WTC11 (cell line): ENCODE measurements around the gene PPM1A. TPM values are rescaled to one million over a fixed set of nuclear protein-coding genes. Genes with fewer than 3 reads are reported as not detected.

Source experiments
- ATAC-seq: fragments of 200-7000 bp; cut with Tn5 transposase; 2 replicates; pipeline ENCODE4 v1.10.0; 2021; ENCODE audit warnings: mild to moderate bottlenecking, moderate library complexity
- CTCF ChIA-PET: fragments of 300-600 bp; sonication (Branson Sonifier 250); formaldehyde crosslinking; loops from one replicate; lab custom pipeline; 2021; ENCODE audit warnings: antibody characterized with exemption; lab: Charles Lee
- POLR2A ChIA-PET: fragments of 350-600 bp; sonication (Branson Sonifier 250); formaldehyde crosslinking; loops from one replicate; lab custom pipeline; 2021; ENCODE audit warnings: antibody characterized with exemption; lab: Charles Lee
- DNase-seq: peaks from one replicate; pipeline ENCODE4 v3.0.0; 2021; ENCODE audit warnings: low spot score
- H3K27ac Mint-ChIP-seq: 2 replicates; pipeline ENCODE4 v1.8.0; 2021; ENCODE audit warnings: mixed read lengths
- H3K27me3 Mint-ChIP-seq: 2 replicates; pipeline ENCODE4 v1.8.0; 2021; ENCODE audit warnings: low read depth, mild to moderate bottlenecking, moderate library complexity, mixed read lengths
- H3K36me3 Mint-ChIP-seq: 2 replicates; pipeline ENCODE4 v1.8.0; 2021; ENCODE audit warnings: mixed read lengths
- H3K4me1 Mint-ChIP-seq: 2 replicates; pipeline ENCODE4 v1.8.0; 2022; ENCODE audit warnings: mixed read lengths
- H3K4me3 Mint-ChIP-seq: 2 replicates; pipeline ENCODE4 v1.8.0; 2021; ENCODE audit warnings: mild to moderate bottlenecking, moderate library complexity, mixed read lengths
- H3K9me3 Mint-ChIP-seq: 2 replicates; pipeline ENCODE4 v1.8.0; 2021; ENCODE audit warnings: mixed read lengths
- AR ChIP-seq: fragments of 250-450 bp; sonication (Bioruptor Pico); IDR thresholded peaks from 2 replicates; pipeline ENCODE4 v1.9.0; 2021; ENCODE audit warnings: mild to moderate bottlenecking
- ATF3 ChIP-seq: sonication (generic); formaldehyde crosslinking; conservative IDR thresholded peaks from 2 replicates; pipeline ENCODE4 v1.8.1; 2022; ENCODE audit warnings: mild to moderate bottlenecking, missing genetic modification reagents
- E2F5 ChIP-seq: sonication (generic); formaldehyde crosslinking; IDR thresholded peaks from 2 replicates; pipeline ENCODE4 v1.8.1; 2022; ENCODE audit warnings: mild to moderate bottlenecking, moderate library complexity, missing genetic modification reagents
- ELF4 ChIP-seq: sonication (generic); formaldehyde crosslinking; IDR thresholded peaks from 2 replicates; pipeline ENCODE4 v1.8.1; 2022; ENCODE audit warnings: low read depth, mild to moderate bottlenecking, moderate library complexity, missing genetic modification reagents
- HMGXB4 ChIP-seq: sonication (generic); formaldehyde crosslinking; IDR thresholded peaks from 2 replicates; pipeline ENCODE4 v1.8.1; 2023; ENCODE audit warnings: mild to moderate bottlenecking, moderate library complexity, missing genetic modification reagents
- JAZF1 ChIP-seq: fragments of 250-450 bp; sonication (Bioruptor Pico); IDR thresholded peaks from 2 replicates; pipeline ENCODE4 v1.9.0; 2021; ENCODE audit warnings: moderate library complexity, mild to moderate bottlenecking, inconsistent platforms
- JUN ChIP-seq: sonication (generic); formaldehyde crosslinking; IDR thresholded peaks from 2 replicates; pipeline ENCODE4 v1.8.0; 2023; ENCODE audit warnings: mild to moderate bottlenecking, missing genetic modification reagents
- MLX ChIP-seq: sonication (generic); formaldehyde crosslinking; IDR thresholded peaks from 2 replicates; pipeline ENCODE4 v1.8.1; 2023; ENCODE audit warnings: mild to moderate bottlenecking, missing genetic modification reagents, moderate library complexity
- NR3C1 ChIP-seq: sonication (generic); formaldehyde crosslinking; conservative IDR thresholded peaks from 2 replicates; pipeline ENCODE4 v1.8.1; 2023; ENCODE audit warnings: low read depth, mild to moderate bottlenecking, missing genetic modification reagents
- SMAD4 ChIP-seq: sonication (generic); formaldehyde crosslinking; IDR thresholded peaks from 2 replicates; pipeline ENCODE4 v1.8.0; 2022; ENCODE audit warnings: mild to moderate bottlenecking, missing genetic modification reagents
- TP53 ChIP-seq: sonication (generic); formaldehyde crosslinking; IDR thresholded peaks from 2 replicates; pipeline ENCODE4 v1.8.1; 2023; ENCODE audit warnings: mild to moderate bottlenecking, missing genetic modification reagents
- ZBTB43 ChIP-seq: sonication (generic); formaldehyde crosslinking; IDR thresholded peaks from 2 replicates; pipeline ENCODE4 v1.8.1; 2023; ENCODE audit warnings: mild to moderate bottlenecking, missing genetic modification reagents
- ZNF138 ChIP-seq: sonication (generic); formaldehyde crosslinking; conservative IDR thresholded peaks from 2 replicates; pipeline ENCODE4 v1.8.1; 2022; ENCODE audit warnings: mild to moderate bottlenecking, moderate library complexity, missing genetic modification reagents
- ZNF396 ChIP-seq: fragments of 250-450 bp; sonication (Bioruptor Pico); IDR thresholded peaks from 2 replicates; pipeline ENCODE4 v1.8.0; 2021; ENCODE audit warnings: mild to moderate bottlenecking, moderate library complexity, borderline replicate concordance
- ZNF423 ChIP-seq: fragments of 250-450 bp; sonication (Bioruptor Pico); IDR thresholded peaks from 2 replicates; pipeline ENCODE4 v2.1.2; 2022; ENCODE audit warnings: mild to moderate bottlenecking, moderate library complexity
- ZNF512 ChIP-seq: sonication (generic); formaldehyde crosslinking; IDR thresholded peaks from 2 replicates; pipeline ENCODE4 v1.8.1; 2022; ENCODE audit warnings: missing genetic modification reagents, borderline replicate concordance
- total RNA-seq: library from RNA; stranded (reverse); gene quantifications from 3 replicates; pipeline ENCODE4 v1.2.3, GENCODE V29; 2021

Gene PPM1A
- total RNA-seq, 1 experiment from 2014 or later, result 52.5 TPM

GRCh38 chr14:60215127-60215444, 33.9 kb upstream of the PPM1A start:
- Mint-ChIP-seq H3K36me3 (no peaks in the 10 kb centered on the region), H3K4me1 (peaks cover 11% of the 10 kb centered on the region), H3K4me3 (no peak overlapping the region)
- POLR2A ChIA-PET, result interaction anchor here (0.6 to 2.0 kb wide), 2 partner anchors 10 to 34 kb away, joined by 3 to 6 read pairs; partner anchors contain the start of gene PPM1A
- TF ChIP-seq ATF3 (CRISPR knock-in tag), result no peak
- no peak for TF ChIP-seq ZNF512 (CRISPR knock-in tag)
- no peak for TF ChIP-seq ZNF138 (CRISPR knock-in tag)
- TF ChIP-seq ZNF423, result no peak
- no peak for TF ChIP-seq HMGXB4 (CRISPR knock-in tag)
- no peak for TF ChIP-seq MLX (CRISPR knock-in tag)
- no peak for TF ChIP-seq AR
- TF ChIP-seq SMAD4, result no peak
- no peak for TF ChIP-seq NR3C1 (CRISPR knock-in tag)
- TF ChIP-seq JAZF1 (CRISPR knock-in tag), result no peak
- no peak for TF ChIP-seq ELF4 (CRISPR knock-in tag)
- TF ChIP-seq E2F5 (CRISPR knock-in tag), result no peak
- TF ChIP-seq ZBTB43 (CRISPR knock-in tag), result no peak
- TF ChIP-seq ZNF396 (CRISPR knock-in tag), result no peak
- TF ChIP-seq JUN, result no peak
- TF ChIP-seq TP53 (CRISPR knock-in tag), result no peak
- TF ChIP-seq, all 79 proteins: peak for 0
- Mint-ChIP-seq H3K9me3 (no peaks in the 10 kb centered on the region), H3K27me3 (no peaks in the 10 kb centered on the region), H3K27ac (no peak overlapping the region)
- DNase-seq (no peak), ATAC-seq (no peak)
- CTCF ChIA-PET, result no interaction called here
